Adrenal gland (tissue), 12 donors: ENCODE results near the gene MOK. TPM values are rescaled to one million over a fixed set of nuclear protein-coding genes. Genes with fewer than 3 reads are reported as not detected.
A peak's percentile ranks its signal among the peaks of the same experiment; 100 is the strongest.

Source experiments
- DNase-seq, 7 donors: peaks; one replicate each; pipeline ENCODE4 v3.0.0-alpha.2; 2019 to 2020
- H3K27ac ChIP-seq, 5 donors: fragments of 200-600 bp; sonication (generic) in 4 of 5; 1 replicate in 3 of 5; 2 replicates in 2 of 5; pipeline versions ENCODE4 v1.5.1 to v1.8.0; 2016 to 2020; ENCODE audit warnings: mild to moderate bottlenecking in 1 of 5
- H3K27me3 ChIP-seq: fragments of 200-600 bp; 2 replicates; pipeline ENCODE4 v1.8.0; 2021
- H3K36me3 ChIP-seq, 2 donors: fragments of 200-600 bp; replicated peaks in 1 of 2; 1 replicate in 1 of 2; 2 replicates in 1 of 2; pipeline versions ENCODE4 v1.5.1 to v1.8.0; 2018 to 2022
- H3K4me1 ChIP-seq, 2 donors: fragments of 200-600 bp; replicated peaks in 1 of 2; 1 replicate in 1 of 2; 2 replicates in 1 of 2; pipeline versions ENCODE4 v1.5.1 to v1.8.0; 2018 to 2021
- H3K4me3 ChIP-seq, 4 donors: fragments of 200-600 bp; sonication (generic) in 3 of 4; one replicate each; pipeline ENCODE4 v1.5.1; 2016 to 2018
- H3K9me3 ChIP-seq, 3 donors: fragments of 200-600 bp; sonication (generic) in 1 of 3; replicated peaks in 1 of 3; 1 replicate in 2 of 3; 2 replicates in 1 of 3; pipeline versions ENCODE4 v1.5.1 to v1.8.0; 2016 to 2021
- POLR2A ChIP-seq, 2 donors: fragments of 450-650 bp; IDR thresholded peaks; one replicate each; pipeline ENCODE4 v1.6.1; 2017; ENCODE audit warnings: antibody characterized with exemption in 2 of 2, mild to moderate bottlenecking in 2 of 2, moderate library complexity in 1 of 2
- WGBS, 4 donors: extraction: QIAGEN DNeasy Blood & Tissue Kit in 2 of 4; methylation state at CpG; one replicate each; pipeline versions ENCODE4 v1.1.5 to v1.1.7; 2013 to 2017; 5-methylcytosine and 5-hydroxymethylcytosine counted together
- intact Hi-C, 2 donors: fragments of 100-400 bp; cut with DNase I; formaldehyde crosslinking; loops; one replicate each; pipeline versions ENCODE4 v1.14.1 to v1.15.0; 2022 to 2023
- polyA plus RNA-seq, 3 donors: library from polyadenylated mRNA; stranded (reverse); fragments of 200-250 nt in 2 of 3; fragments of 350-450 nt in 1 of 3; fragmentation: Illumina TruSeq in 1 of 3; extraction: RNeasy Lipid Tissue Mini Kit (QIAGEN cat#74804) in 1 of 3; gene quantifications; one replicate each; pipeline ENCODE4 v1.2.3, GENCODE V29; 2013 to 2014
- total RNA-seq, 9 donors: library from RNA; depleted of rRNA in 4 of 9; stranded (reverse); fragments of >200 nt in 4 of 9; fragments of 120-200 nt in 1 of 9; fragmentation: NEBNext Ultra II Directional in 1 of 9; extraction: Animal tissue kit (Norgen Biotek cat#: 25700) in 1 of 9; gene quantifications; one replicate each; pipeline versions ENCODE4 v1.1.0 to v1.2.4, GENCODE V29; 2013 to 2023
- TF ChIP-seq, protein P1 (sequence below), 6 experiments: fragments of 450-650 bp in 4 of 6; fragments of 200-600 bp in 2 of 6; sonication (generic) in 1 of 6; IDR thresholded peaks; 1 replicate in 5 of 6; 2 replicates in 1 of 6; pipeline versions ENCODE4 v1.5.1 to v1.8.0; 2016 to 2021; ENCODE audit warnings: antibody characterized with exemption in 6 of 6, mild to moderate bottlenecking in 2 of 6, moderate library complexity in 1 of 6
- donor health status: healthy with polysubstance abuse.
- donor health status: Bipolar disorder and iron deficiency.
- donor health status: DM: yes; HTN: yes; CAD: no.
- donor health status: DM: no; HTN: no; CAD: no.
- donor health status: DM: no; HTN: no; CAD: no.
- donor health status: DM: yes; HTN: yes; CAD: no.

Gene MOK
- total and polyA plus RNA-seq, 12 donors: 10.1 to 54.4 (median 16.4) TPM

GRCh38 chr14:102215576-102216250, 89.3 kb downstream of the MOK start:
- H3K4me1 ChIP-seq: peaks cover 0 to 49% of the 10 kb centered on the region in 2 donors
- H3K36me3 ChIP-seq: no peaks in the 10 kb centered on the region
- TF ChIP-seq, protein P1, sequence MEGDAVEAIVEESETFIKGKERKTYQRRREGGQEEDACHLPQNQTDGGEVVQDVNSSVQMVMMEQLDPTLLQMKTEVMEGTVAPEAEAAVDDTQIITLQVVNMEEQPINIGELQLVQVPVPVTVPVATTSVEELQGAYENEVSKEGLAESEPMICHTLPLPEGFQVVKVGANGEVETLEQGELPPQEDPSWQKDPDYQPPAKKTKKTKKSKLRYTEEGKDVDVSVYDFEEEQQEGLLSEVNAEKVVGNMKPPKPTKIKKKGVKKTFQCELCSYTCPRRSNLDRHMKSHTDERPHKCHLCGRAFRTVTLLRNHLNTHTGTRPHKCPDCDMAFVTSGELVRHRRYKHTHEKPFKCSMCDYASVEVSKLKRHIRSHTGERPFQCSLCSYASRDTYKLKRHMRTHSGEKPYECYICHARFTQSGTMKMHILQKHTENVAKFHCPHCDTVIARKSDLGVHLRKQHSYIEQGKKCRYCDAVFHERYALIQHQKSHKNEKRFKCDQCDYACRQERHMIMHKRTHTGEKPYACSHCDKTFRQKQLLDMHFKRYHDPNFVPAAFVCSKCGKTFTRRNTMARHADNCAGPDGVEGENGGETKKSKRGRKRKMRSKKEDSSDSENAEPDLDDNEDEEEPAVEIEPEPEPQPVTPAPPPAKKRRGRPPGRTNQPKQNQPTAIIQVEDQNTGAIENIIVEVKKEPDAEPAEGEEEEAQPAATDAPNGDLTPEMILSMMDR (IDR thresholded peaks at IDR 0.05): no peak
- TF ChIP-seq POLR2A (IDR thresholded peaks at IDR 0.05): no peak
- intact Hi-C loops: no loop called here
- H3K4me3 ChIP-seq: no peak overlapping the region
- no peaks in the 10 kb centered on the region for H3K27me3 ChIP-seq
- H3K9me3 ChIP-seq: no peaks in the 10 kb centered on the region
- 85 to 92% (median 87%) methylated on average over 12 to 20 of the region's 20 CpGs for WGBS, 4 donors
- H3K27ac ChIP-seq: peak overlapping the region in 1 of 5 donors; percentile 57
- no peak for DNase-seq

DNA sequence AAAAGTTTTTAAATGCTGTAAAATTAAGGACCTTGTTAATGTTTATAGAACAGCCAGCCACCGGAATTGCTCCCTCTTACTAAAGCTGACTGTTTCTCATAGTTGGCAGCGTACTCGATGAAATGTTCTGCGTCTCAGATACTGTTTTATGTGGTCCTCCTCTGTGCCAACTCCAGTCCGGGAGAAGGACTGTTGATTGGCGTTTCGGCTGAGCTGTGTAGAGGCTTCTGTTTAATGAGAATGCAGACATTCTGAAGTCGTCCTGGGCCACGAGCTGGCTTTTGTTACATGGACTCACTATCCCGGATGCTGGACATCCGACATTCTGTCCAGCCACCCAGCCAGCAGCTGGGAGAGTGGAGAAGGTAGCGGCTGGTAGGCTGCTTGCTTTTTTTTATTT, 89.9 kb downstream of the MOK start:
- Histone ChIP-seq H3K9me3 (no peaks in the 10 kb centered on the region), H3K4me3 (no peak overlapping the region), H3K27ac (peak overlapping the region in 2 of 5 donors; percentile 20 to 57), H3K4me1 (peaks cover 0 to 49% of the 10 kb centered on the region in 2 donors), H3K36me3 (no peaks in the 10 kb centered on the region), H3K27me3 (no peaks in the 10 kb centered on the region)
- intact Hi-C loops: no loop called here
- no peak for TF ChIP-seq POLR2A (IDR thresholded peaks at IDR 0.05)
- TF ChIP-seq, protein P1 (IDR thresholded peaks at IDR 0.05): no peak
- peak in 6 of 7 donors; percentile 56 to 78 (median 65) for DNase-seq
- WGBS, 4 donors: 50 to 61% (median 52%) methylated on average over 12 of the region's 12 CpGs

GRCh38 chr14:102213984-102214658, 90.8 kb downstream of the MOK start:
- Histone ChIP-seq H3K27me3 (no peaks in the 10 kb centered on the region), H3K4me3 (no peak overlapping the region), H3K9me3 (no peaks in the 10 kb centered on the region), H3K36me3 (peaks cover 0 to 6% of the 10 kb centered on the region in 2 donors), H3K27ac (peak overlapping the region in 1 of 5 donors; percentile 4), H3K4me1 (peaks cover 7 to 53% of the 10 kb centered on the region in 2 donors)
- no peak for DNase-seq
- TF ChIP-seq POLR2A (IDR thresholded peaks at IDR 0.05): no peak
- TF ChIP-seq, protein P1 (IDR thresholded peaks at IDR 0.05): no peak
- WGBS, 4 donors: 86 to 91% (median 89%) methylated on average over 22 to 25 of the region's 25 CpGs
- intact Hi-C loops: no loop called here

GRCh38 chr14:102213470-102213869, 91.5 kb downstream of the MOK start:
- Histone ChIP-seq H3K27ac (peak overlapping the region in 1 of 5 donors; percentile 4), H3K9me3 (no peaks in the 10 kb centered on the region), H3K27me3 (no peaks in the 10 kb centered on the region), H3K36me3 (peaks cover 0 to 13% of the 10 kb centered on the region in 2 donors), H3K4me1 (peaks cover 12 to 54% of the 10 kb centered on the region in 2 donors), H3K4me3 (no peak overlapping the region)
- DNase-seq: no peak
- intact Hi-C loops: no loop called here
- WGBS, 4 donors: 59 to 73% (median 65%) methylated on average over 10 of the region's 10 CpGs
- TF ChIP-seq, protein P1 (IDR thresholded peaks at IDR 0.05): no peak
